SH-SY5Y (cell line): ENCODE results near the gene WDR46.

Experiments used
- GATA2 ChIP-seq: IDR thresholded peaks from 2 replicates; pipeline ENCODE4 v1.6.1; 2011; ENCODE audit warnings: mild to moderate bottlenecking, low read depth, low read length
- GATA3 ChIP-seq: IDR thresholded peaks from 2 replicates; pipeline ENCODE4 v1.6.1; 2011; ENCODE audit warnings: low read depth, mild to moderate bottlenecking, low read length, moderate library complexity

DNA sequence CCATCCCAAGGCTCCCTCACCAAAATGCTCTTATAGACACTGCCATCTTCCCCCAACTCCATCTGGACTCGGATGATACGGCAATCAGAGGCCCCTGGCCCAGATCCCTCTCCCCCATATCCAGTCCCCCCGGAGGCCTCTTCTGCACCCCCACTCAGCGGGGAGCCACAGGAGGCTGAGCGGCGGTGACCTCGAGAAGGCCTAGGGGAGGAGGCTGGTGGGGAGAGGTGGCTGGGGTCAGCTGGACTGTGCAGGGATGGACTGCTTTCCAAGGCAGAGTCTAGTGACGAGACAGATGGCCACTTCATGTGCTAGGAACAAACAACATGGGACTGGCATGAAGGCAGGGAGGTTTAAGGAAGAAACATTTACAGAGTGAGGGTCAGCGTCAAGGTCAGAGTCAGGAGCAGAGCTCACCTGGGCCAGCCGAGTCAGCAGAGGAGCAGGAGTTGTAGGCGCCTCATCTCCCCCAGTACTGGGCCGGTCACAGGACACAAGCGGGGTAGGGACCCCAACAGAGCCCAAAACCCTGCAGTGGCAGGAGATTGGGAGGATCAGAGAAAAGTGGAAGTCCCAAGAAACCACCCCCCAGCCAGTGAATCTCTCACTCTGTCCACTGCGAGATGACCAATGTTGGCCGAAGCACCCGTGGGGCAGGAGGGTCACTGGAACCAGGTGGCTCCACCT lies 4.1 kb upstream of the WDR46 start:
- TF ChIP-seq GATA2 = no peak
- no peak for TF ChIP-seq GATA3
